Keratinocyte (primary cell): ENCODE results near the gene EFTUD2. TPM values are rescaled to one million over a fixed set of nuclear protein-coding genes. Genes with fewer than 3 reads are reported as not detected.

Source experiments
- DNase-seq: peaks from one replicate; pipeline ENCODE4 v3.0.0-alpha.2; 2011; ENCODE audit warnings: low read depth, missing footprints, low spot score
- FAIRE-seq: peaks from 2 replicates; lab custom pipeline; 2011; peaks lifted over from hg19 to GRCh38; lab: Jason Lieb, UNC
- H2AFZ ChIP-seq: 2 replicates; pipeline ENCODE4 v1.6.0; 2012; ENCODE audit warnings: low read length, control low read depth, inconsistent platforms; ENCODE audit not compliant: control insufficient read depth
- H3K27ac ChIP-seq: 2 replicates; pipeline ENCODE4 v1.5.1; 2011; ENCODE audit warnings: low read length; ENCODE audit not compliant: control insufficient read depth, insufficient read depth
- H3K27me3 ChIP-seq: 3 replicates; pipeline ENCODE4 v1.6.0; 2011; ENCODE audit warnings: low read length; ENCODE audit not compliant: control insufficient read depth, insufficient read depth; ENCODE audit errors: extremely low read depth
- H3K36me3 ChIP-seq, 2 experiments: 2 replicates in 1 of 2; 3 replicates in 1 of 2; pipeline ENCODE4 v1.5.1; 2011; ENCODE audit warnings: low read length in 2 of 2, mild to moderate bottlenecking in 1 of 2; ENCODE audit not compliant: control insufficient read depth in 2 of 2, insufficient read depth in 2 of 2; ENCODE audit errors: extremely low read depth in 1 of 2
- H3K4me1 ChIP-seq: 3 replicates; pipeline ENCODE4 v1.5.1; 2011; ENCODE audit warnings: low read length; ENCODE audit not compliant: control insufficient read depth, insufficient read depth; ENCODE audit errors: extremely low read depth
- H3K4me2 ChIP-seq: 3 replicates; pipeline ENCODE4 v1.6.0; 2011; ENCODE audit warnings: low read depth, low read length; ENCODE audit not compliant: control insufficient read depth, insufficient read depth; ENCODE audit errors: extremely low read depth
- H3K4me3 ChIP-seq, 3 experiments: fragments of 200-600 bp in 1 of 3; sonication (generic) in 1 of 3; 2 replicates in 2 of 3; 3 replicates in 1 of 3; pipeline ENCODE4 v1.5.1; 2011 to 2016; ENCODE audit warnings: low read length in 3 of 3, mild to moderate bottlenecking in 3 of 3, control low read depth in 2 of 3, inconsistent platforms in 1 of 3, low read depth in 1 of 3, mixed read lengths in 1 of 3, mixed run types in 1 of 3, moderate library complexity in 1 of 3; ENCODE audit not compliant: control insufficient read depth in 2 of 3, insufficient read depth in 2 of 3; ENCODE audit errors: extremely low read depth in 1 of 3
- H3K79me2 ChIP-seq: 2 replicates; pipeline ENCODE4 v1.6.0; 2012; ENCODE audit warnings: low read length; ENCODE audit not compliant: control insufficient read depth, insufficient read depth
- H3K9ac ChIP-seq: 3 replicates; pipeline ENCODE4 v1.6.0; 2011; ENCODE audit warnings: low read length; ENCODE audit not compliant: control insufficient read depth, insufficient read depth; ENCODE audit errors: extremely low read depth
- H3K9me1 ChIP-seq: 3 replicates; pipeline ENCODE4 v1.6.0; 2011; ENCODE audit warnings: low read length; ENCODE audit not compliant: control insufficient read depth, insufficient read depth; ENCODE audit errors: extremely low read depth
- H3K9me3 ChIP-seq: 2 replicates; pipeline ENCODE4 v1.5.1; 2012; ENCODE audit warnings: low read depth, low read length; ENCODE audit not compliant: control insufficient read depth
- H4K20me1 ChIP-seq: 3 replicates; pipeline ENCODE4 v1.6.0; 2011; ENCODE audit warnings: low read length; ENCODE audit not compliant: control insufficient read depth, insufficient read depth; ENCODE audit errors: extremely low read depth
- EZH2 ChIP-seq: IDR thresholded peaks from one replicate; pipeline ENCODE4 v1.6.1; 2012; ENCODE audit warnings: inconsistent platforms, mild to moderate bottlenecking, low read length, moderate library complexity
- dilution Hi-C: fragments of 300-500 bp; cut with MboI; formaldehyde crosslinking; loops from one replicate; pipeline ENCODE4 v1.7.0; 2020; ENCODE audit warnings: low sequenced_read_pairs; ENCODE audit not compliant: extremely low pct_ligation_motif_present
- polyA plus RNA-seq, 5 experiments: library from polyadenylated mRNA; depleted of rRNA in 3 of 5; stranded (reverse) in 3 of 5; stranded (forward) in 1 of 5; unstranded in 1 of 5; fragments of >200 nt; gene quantifications; 1 replicate in 1 of 5; 2 replicates in 3 of 5; 3 replicates in 1 of 5; pipeline versions ENCODE4 v1.2.1 to v1.2.3, GENCODE V29; 2011 to 2012; ENCODE audit warnings: missing spikeins in 2 of 5, low read depth in 1 of 5, low replicate concordance in 1 of 5
- TF ChIP-seq, protein P1 (sequence below), 3 experiments: IDR thresholded peaks in 1 of 3; conservative IDR thresholded peaks in 1 of 3; optimal IDR thresholded peaks in 1 of 3; 2 replicates in 2 of 3; 3 replicates in 1 of 3; pipeline versions ENCODE3 to v1.5.1; 2011; ENCODE audit warnings: low read length in 3 of 3, mild to moderate bottlenecking in 3 of 3, moderate library complexity in 2 of 3, control low read depth in 1 of 3, inconsistent platforms in 1 of 3; ENCODE audit not compliant: insufficient read depth in 2 of 3; ENCODE audit errors: extremely low read depth in 1 of 3

The EFTUD2 gene
- polyA plus RNA-seq, 1 donor (not counting 4 experiments of a cell fraction or from before 2014, with no cell fraction given) = 160 TPM

DNA sequence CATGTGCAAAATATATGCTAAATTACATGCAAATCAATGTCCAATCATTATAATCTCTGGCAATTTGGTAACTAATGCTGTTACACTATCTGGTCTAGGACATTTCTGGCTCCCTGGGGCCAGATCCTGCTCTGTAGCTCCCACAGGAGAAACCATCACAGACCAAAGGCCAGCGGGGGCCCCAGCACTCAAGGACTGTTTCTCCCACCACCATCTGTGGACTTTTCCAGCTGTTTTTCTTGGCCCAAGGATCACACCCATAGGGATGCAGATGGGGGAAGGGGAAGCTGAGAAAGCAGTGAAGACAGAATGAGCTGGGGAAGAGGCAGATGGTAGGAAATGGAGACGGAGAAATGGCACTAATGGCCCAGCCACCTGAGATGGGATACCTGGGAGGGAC, 51.7 kb downstream of the EFTUD2 start, which contains the start of gene HIGD1B:
Gene HIGD1B (plus strand): TSS at position 298 of the 400 bp plus-strand sequence. CDS start 270 bp downstream, outside the sequence.
- H3K27me3 ChIP-seq = no peaks in the 10 kb centered on the region
- H3K9ac ChIP-seq = no peak within 1 kb of the TSS
- H3K4me3 ChIP-seq = no peak within 1 kb of the TSS
- H3K36me3 ChIP-seq = peaks cover 14% of the 10 kb centered on the region in 2 experiments
- dilution Hi-C loops = no loop called here
- H3K4me1 ChIP-seq = no peaks in the 10 kb centered on the region
- no peak for FAIRE-seq
- no peak for DNase-seq
- TF ChIP-seq, protein P1, sequence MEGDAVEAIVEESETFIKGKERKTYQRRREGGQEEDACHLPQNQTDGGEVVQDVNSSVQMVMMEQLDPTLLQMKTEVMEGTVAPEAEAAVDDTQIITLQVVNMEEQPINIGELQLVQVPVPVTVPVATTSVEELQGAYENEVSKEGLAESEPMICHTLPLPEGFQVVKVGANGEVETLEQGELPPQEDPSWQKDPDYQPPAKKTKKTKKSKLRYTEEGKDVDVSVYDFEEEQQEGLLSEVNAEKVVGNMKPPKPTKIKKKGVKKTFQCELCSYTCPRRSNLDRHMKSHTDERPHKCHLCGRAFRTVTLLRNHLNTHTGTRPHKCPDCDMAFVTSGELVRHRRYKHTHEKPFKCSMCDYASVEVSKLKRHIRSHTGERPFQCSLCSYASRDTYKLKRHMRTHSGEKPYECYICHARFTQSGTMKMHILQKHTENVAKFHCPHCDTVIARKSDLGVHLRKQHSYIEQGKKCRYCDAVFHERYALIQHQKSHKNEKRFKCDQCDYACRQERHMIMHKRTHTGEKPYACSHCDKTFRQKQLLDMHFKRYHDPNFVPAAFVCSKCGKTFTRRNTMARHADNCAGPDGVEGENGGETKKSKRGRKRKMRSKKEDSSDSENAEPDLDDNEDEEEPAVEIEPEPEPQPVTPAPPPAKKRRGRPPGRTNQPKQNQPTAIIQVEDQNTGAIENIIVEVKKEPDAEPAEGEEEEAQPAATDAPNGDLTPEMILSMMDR (optimal IDR thresholded peaks at IDR 0.05 in 1 of 3, IDR thresholded peaks at IDR 0.05 in 1 of 3, conservative IDR thresholded peaks at IDR 0.05 in 1 of 3; ENCODE audit: extremely low read depth in 1 of 3, insufficient read depth in 2 of 3, low read length in 3 of 3) = no peak
- TF ChIP-seq EZH2 = no peak
- no peak within 1 kb of the TSS for H2AFZ ChIP-seq
- H3K27ac ChIP-seq = no peak within 1 kb of the TSS
- no peak within 1 kb of the TSS for H3K4me2 ChIP-seq
- H3K9me1 ChIP-seq = no peaks in the 10 kb centered on the region
- no peaks in the 10 kb centered on the region for H3K9me3 ChIP-seq
- H4K20me1 ChIP-seq = no peaks in the 10 kb centered on the region
- H3K79me2 ChIP-seq = no peaks in the 10 kb centered on the region

DNA sequence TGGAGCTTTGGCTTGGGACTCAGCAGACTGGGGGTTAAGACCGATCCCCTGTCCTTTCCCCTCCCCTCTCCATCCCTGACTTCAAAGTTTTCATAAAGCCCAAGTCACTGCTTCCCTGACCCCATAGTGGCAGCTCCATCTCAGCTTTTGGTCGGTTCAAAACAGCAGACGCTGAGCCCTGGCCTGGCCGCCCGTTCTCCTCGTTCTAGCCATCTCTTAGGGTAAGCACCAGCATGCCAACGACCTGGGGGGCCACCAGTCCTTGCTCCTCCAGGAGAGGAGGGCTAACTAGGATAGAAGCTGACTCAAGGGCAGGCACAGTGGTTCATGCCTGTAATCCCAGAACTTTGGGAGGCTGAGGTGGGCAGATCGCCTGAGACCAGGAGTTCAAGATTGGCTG, 53.0 kb downstream of the EFTUD2 start:
- DNase-seq = no peak
- no peak overlapping the region for H3K4me2 ChIP-seq
- TF ChIP-seq, protein P1 (optimal IDR thresholded peaks at IDR 0.05 in 1 of 3, IDR thresholded peaks at IDR 0.05 in 1 of 3, conservative IDR thresholded peaks at IDR 0.05 in 1 of 3; ENCODE audit: extremely low read depth in 1 of 3, insufficient read depth in 2 of 3, low read length in 3 of 3) = no peak
- no peak for TF ChIP-seq EZH2
- peaks cover 7% of the 10 kb centered on the region in 2 experiments for H3K36me3 ChIP-seq
- H3K27ac ChIP-seq = no peak overlapping the region
- no peaks in the 10 kb centered on the region for H4K20me1 ChIP-seq
- H2AFZ ChIP-seq = no peak overlapping the region
- no peak overlapping the region for H3K9ac ChIP-seq
- H3K79me2 ChIP-seq = no peaks in the 10 kb centered on the region
- dilution Hi-C loops = no loop called here
- no peaks in the 10 kb centered on the region for H3K4me1 ChIP-seq
- no peaks in the 10 kb centered on the region for H3K27me3 ChIP-seq
- no peak for FAIRE-seq
- H3K4me3 ChIP-seq = no peak overlapping the region
- H3K9me3 ChIP-seq = no peaks in the 10 kb centered on the region
- no peaks in the 10 kb centered on the region for H3K9me1 ChIP-seq
